Fibroblast of pulmonary artery (primary cell): ENCODE results near the gene GTF3C5.
"Not testable (repeated sequence)": the region's sequence is repeated elsewhere in the genome, so short reads cannot be mapped to it uniquely, and the experiment has no call there.

Source experiments
- DNase-seq: peaks from one replicate; pipeline ENCODE4 v3.0.0-alpha.2; 2010; ENCODE audit warnings: low read depth
- H3K4me3 ChIP-seq: replicated peaks from 2 replicates; pipeline ENCODE4 v1.5.1; 2011; ENCODE audit warnings: low read depth, mild to moderate bottlenecking, control low read depth, low read length, moderate library complexity
- CTCF ChIP-seq: IDR thresholded peaks from 2 replicates; pipeline ENCODE4 v1.5.1; 2011; ENCODE audit warnings: mild to moderate bottlenecking, control low read depth, low read length, inconsistent platforms; ENCODE audit errors: missing control alignments

The GTF3C5 gene

GRCh38 chr9:133088756-133089155, 58.0 kb downstream of the GTF3C5 start:
- no peak for DNase-seq
- no peak for TF ChIP-seq CTCF
- H3K4me3 ChIP-seq: no peak overlapping the region

- no peak overlapping the region for H3K4me3 ChIP-seq
- no peak for TF ChIP-seq CTCF
- no peak for DNase-seq
Observed at GRCh38 chr9:133089271-133089671, 58.5 kb downstream of the GTF3C5 start.

- no peak for TF ChIP-seq CTCF
- no peak overlapping the region for H3K4me3 ChIP-seq
- no peak for DNase-seq
Observed at GRCh38 chr9:133090187-133090586, 59.4 kb downstream of the GTF3C5 start.

GRCh38 chr9:133090752-133091385, 60.1 kb downstream of the GTF3C5 start:
- TF ChIP-seq CTCF: no peak
- DNase-seq: no peak

GRCh38 chr9:133094351-133094750, 63.6 kb downstream of the GTF3C5 start:
- not testable (repeated sequence) for DNase-seq, H3K4me3 ChIP-seq

More at GRCh38 chr9:133090752-133091385, 60.1 kb downstream of the GTF3C5 start:
- no peak overlapping the region for H3K4me3 ChIP-seq

- TF ChIP-seq CTCF: no peak
- no peak overlapping the region for H3K4me3 ChIP-seq
- DNase-seq: no peak
Observed at GRCh38 chr9:133094842-133095393, 64.1 kb downstream of the GTF3C5 start.

GRCh38 chr9:133098104-133098754, 67.4 kb downstream of the GTF3C5 start:
- H3K4me3 ChIP-seq: no peak overlapping the region
- no peak for DNase-seq
- no peak for TF ChIP-seq CTCF
